Panc1 (cell line): ENCODE data around the gene BATF3. TPM values are rescaled to one million over a fixed set of nuclear protein-coding genes. Genes with fewer than 3 reads are reported as not detected.
A peak's percentile ranks its signal among the peaks of the same experiment; 100 is the strongest.

Source experiments
- ATAC-seq: fragments of 200-7000 bp; cut with Tn5 transposase; 2 replicates; pipeline ENCODE4 v1.9.1; 2020; ENCODE audit warnings: mild to moderate bottlenecking, moderate library complexity
- BruUV-seq: library from RNA; stranded (reverse); fragments of 400-500 nt; replicated peaks from 2 replicates; lab custom pipeline; 2021; lab: Mats Ljungman, UMichigan
- CTCF ChIA-PET: fragments of 300-600 bp; sonication (Branson Sonifier 250); formaldehyde crosslinking; loops from one replicate; lab custom pipeline; 2022; ENCODE audit warnings: antibody characterized with exemption; lab: Charles Lee
- POLR2A ChIA-PET: fragments of 300-600 bp; sonication (Branson Sonifier 250); formaldehyde crosslinking; loops from one replicate; lab custom pipeline; 2022; ENCODE audit warnings: antibody characterized with exemption; lab: Charles Lee
- DNase-seq: peaks from one replicate; pipeline ENCODE4 v3.0.0-alpha.2; 2010; ENCODE audit warnings: low read depth, low spot score
- H3K27ac ChIP-seq: 2 replicates; pipeline ENCODE4 v1.5.1; 2011; ENCODE audit warnings: mild to moderate bottlenecking, low read length, inconsistent platforms
- H3K27me3 ChIP-seq: fragments of 200-500 bp; sonication (Bioruptor generic); 2 replicates; pipeline ENCODE4 v1.6.0; 2014; ENCODE audit warnings: low read length, inconsistent platforms; ENCODE audit not compliant: control insufficient read depth, insufficient read depth
- H3K36me3 ChIP-seq: fragments of 200-500 bp; sonication (Bioruptor generic); 2 replicates; pipeline ENCODE4 v1.5.1; 2014; ENCODE audit warnings: inconsistent platforms, mild to moderate bottlenecking, low read length, moderate library complexity; ENCODE audit not compliant: control insufficient read depth, insufficient read depth
- H3K4me1 ChIP-seq: 2 replicates; pipeline ENCODE4 v1.5.1; 2011; ENCODE audit warnings: inconsistent platforms, mild to moderate bottlenecking, low read length, moderate library complexity; ENCODE audit not compliant: control insufficient read depth, insufficient read depth
- H3K4me3 ChIP-seq, 2 experiments: 2 replicates each; pipeline ENCODE4 v1.5.1; 2011 to 2012; ENCODE audit warnings: low read depth in 2 of 2, low read length in 2 of 2, mild to moderate bottlenecking in 2 of 2, inconsistent platforms in 1 of 2, moderate library complexity in 1 of 2
- H3K9me3 ChIP-seq: fragments of 200-500 bp; sonication (Bioruptor generic); 2 replicates; pipeline ENCODE4 v1.5.1; 2014; ENCODE audit warnings: low read depth, mild to moderate bottlenecking, inconsistent platforms, low read length, moderate library complexity; ENCODE audit not compliant: control insufficient read depth, insufficient read depth
- CTCF ChIP-seq: fragments of 450-650 bp; IDR thresholded peaks from 2 replicates; pipeline ENCODE4 v1.5.1; 2017; ENCODE audit warnings: mild to moderate bottlenecking
- POLR2AphosphoS5 ChIP-seq: IDR thresholded peaks from 2 replicates; pipeline ENCODE4 v1.6.1; 2012; ENCODE audit warnings: mild to moderate bottlenecking, low read depth, low read length, moderate library complexity
- REST ChIP-seq, 2 experiments: IDR thresholded peaks; 2 replicates each; pipeline ENCODE4 v1.6.1; 2011 to 2012; ENCODE audit warnings: low read depth in 2 of 2, control low read depth in 1 of 2, low read length in 1 of 2, mild to moderate bottlenecking in 1 of 2, moderate library complexity in 1 of 2; ENCODE audit not compliant: insufficient read depth in 1 of 2
- SIN3A ChIP-seq: IDR thresholded peaks from 2 replicates; pipeline ENCODE4 v1.6.1; 2012; ENCODE audit warnings: low read depth, mild to moderate bottlenecking, low read length, moderate library complexity, borderline replicate concordance; ENCODE audit not compliant: insufficient read depth
- TCF7L2 ChIP-seq: IDR thresholded peaks from 2 replicates; pipeline ENCODE4 v1.6.1; 2011; ENCODE audit warnings: mild to moderate bottlenecking, low read depth, low read length, inconsistent platforms
- in situ Hi-C: cut with HindIII; loops from 2 replicates; pipeline ENCODE4 v1.10.0; 2016; ENCODE audit warnings: low sequenced_read_pairs, low pct_unique_long_range_greater_than_20kb
- intact Hi-C: fragments of 100-400 bp; cut with micrococcal nuclease; formaldehyde crosslinking; loops from one replicate; pipeline ENCODE4 v1.10.0; 2022; ENCODE audit not compliant: unreplicated experiment
- total RNA-seq: library from RNA; stranded (reverse); gene quantifications from one replicate; pipeline ENCODE4 v1.2.1, GENCODE V29; 2021; ENCODE audit not compliant: unreplicated experiment

The BATF3 gene
- total RNA-seq, 1 experiment from 2014 or later, result 2.4 TPM

GRCh38 chr1:212700892-212701819, 1.5 kb upstream of the BATF3 start:
- no peak overlapping the region for H3K27ac ChIP-seq
- H3K27me3 ChIP-seq, result peaks cover 25% of the 10 kb centered on the region
- no peaks in the 10 kb centered on the region for H3K9me3 ChIP-seq
- H3K4me3 ChIP-seq, result peak overlapping the region; percentile 50 to 67
- ATAC-seq (peak; percentile 78), DNase-seq (peak; percentile 15)
- no peak for TF ChIP-seq TCF7L2
- peak; percentile 40; the same call in 1 of the 2 replicates for TF ChIP-seq CTCF
- TF ChIP-seq POLR2AphosphoS5, result no peak
- TF ChIP-seq REST (IDR thresholded peaks at IDR 0.05; ENCODE audit: insufficient read depth in 1 of 2, low read depth in 2 of 2, low read length in 1 of 2), result no peak
- no peak for TF ChIP-seq SIN3A
- in situ Hi-C loops (no loop called here), intact Hi-C loops (no loop called here)
- ChIA-PET POLR2A (interaction anchor here (0.6 kb wide), 1 partner anchor 233 kb away, joined by 3 read pairs; no protein-coding TSS in a partner anchor), CTCF (interaction anchor here (0.6 kb wide), 1 partner anchor 167 kb away, joined by 4 read pairs; no protein-coding TSS in a partner anchor)
- no peaks in the 10 kb centered on the region for H3K36me3 ChIP-seq
- no TSS peak for BruUV-seq
- peaks cover 20% of the 10 kb centered on the region for H3K4me1 ChIP-seq

GRCh38 chr1:212700223-212700891, 717 bp upstream of the BATF3 start:
- in situ Hi-C loops (no loop called here), intact Hi-C loops (no loop called here)
- ATAC-seq (peak; percentile 47), DNase-seq (no peak)
- Histone ChIP-seq H3K27ac (no peak overlapping the region), H3K9me3 (no peaks in the 10 kb centered on the region), H3K4me3 (peak overlapping the region; percentile 50 to 67), H3K36me3 (no peaks in the 10 kb centered on the region), H3K4me1 (peaks cover 20% of the 10 kb centered on the region), H3K27me3 (peaks cover 26% of the 10 kb centered on the region)
- ChIA-PET CTCF (no interaction called here), POLR2A (interaction anchor here (0.6 kb wide), 1 partner anchor 232 kb away, joined by 3 read pairs; no protein-coding TSS in a partner anchor)
- TF ChIP-seq CTCF (no peak), REST (IDR thresholded peaks at IDR 0.05; ENCODE audit: insufficient read depth in 1 of 2, low read depth in 2 of 2, low read length in 1 of 2) (no peak), SIN3A (no peak), POLR2AphosphoS5 (no peak), TCF7L2 (no peak)
- BruUV-seq, result no TSS peak
